Transverse colon (tissue), 4 donors: ENCODE results near the gene SIMC1. TPM values are rescaled to one million over a fixed set of nuclear protein-coding genes. Genes with fewer than 3 reads are reported as not detected.

Experiments
- DNase-seq: peaks from one replicate; pipeline ENCODE4 v3.0.0-alpha.2; 2019
- H3K27ac ChIP-seq, 4 donors: fragments of 200-600 bp; sonication (generic); 2 replicates each; pipeline ENCODE4 v1.5.1; 2016 to 2018; ENCODE audit warnings: inconsistent platforms in 4 of 4
- H3K27me3 ChIP-seq: fragments of 200-600 bp; sonication (generic); 2 replicates; pipeline ENCODE4 v1.5.1; 2017; ENCODE audit warnings: inconsistent platforms
- H3K36me3 ChIP-seq, 4 donors: fragments of 200-600 bp; sonication (generic); 2 replicates each; pipeline ENCODE4 v1.5.1; 2017 to 2019; ENCODE audit warnings: inconsistent platforms in 4 of 4
- H3K4me1 ChIP-seq, 4 donors: fragments of 200-600 bp; sonication (generic); 2 replicates each; pipeline ENCODE4 v1.5.1; 2017 to 2020; ENCODE audit warnings: inconsistent platforms in 4 of 4
- H3K4me3 ChIP-seq, 4 donors: fragments of 200-600 bp; sonication (generic); 1 replicate in 1 of 4; 2 replicates in 3 of 4; pipeline versions ENCODE4 v1.5.1 to v1.6.1; 2017 to 2019; ENCODE audit warnings: inconsistent platforms in 4 of 4
- H3K9me3 ChIP-seq, 2 donors: fragments of 200-600 bp; sonication (generic); 2 replicates each; pipeline ENCODE4 v1.5.1; 2017 to 2019; ENCODE audit warnings: inconsistent platforms in 2 of 2
- CTCF ChIP-seq, 5 experiments: fragments of 200-600 bp in 3 of 5; fragments of 450-650 bp in 2 of 5; sonication (generic) in 3 of 5; IDR thresholded peaks; 1 replicate in 2 of 5; 2 replicates in 3 of 5; pipeline ENCODE4 v1.5.1; 2016 to 2017; ENCODE audit warnings: antibody characterized with exemption in 5 of 5, inconsistent platforms in 3 of 5, mild to moderate bottlenecking in 2 of 5, moderate library complexity in 1 of 5
- EP300 ChIP-seq: sonication (generic); formaldehyde crosslinking; IDR thresholded peaks from one replicate; pipeline ENCODE4 v1.6.1; 2017; ENCODE audit warnings: antibody characterized with exemption, low read depth
- POLR2A ChIP-seq: fragments of 450-650 bp; IDR thresholded peaks from one replicate; pipeline ENCODE4 v1.6.1; 2016; ENCODE audit warnings: antibody characterized with exemption, mild to moderate bottlenecking, moderate library complexity
- POLR2AphosphoS5 ChIP-seq, 3 donors: sonication (generic); formaldehyde crosslinking; IDR thresholded peaks; one replicate each; pipeline ENCODE4 v1.6.1; 2016; ENCODE audit warnings: antibody characterized with exemption in 3 of 3
- WGBS, 2 donors: methylation state at CpG; one replicate each; pipeline ENCODE4 v1.1.5; 2018; ENCODE audit warnings: low coverage in 1 of 2; 5-methylcytosine and 5-hydroxymethylcytosine counted together
- in situ Hi-C, 4 donors: fragments of 200-750 bp; cut with MboI; loops; one replicate each; pipeline versions ENCODE4 v1.15.0 to v1.15.1; 2017; ENCODE audit warnings: low sequenced_read_pairs in 3 of 4, low pct_ligation_motif_present in 1 of 4, low pct_unique_long_range_greater_than_20kb in 1 of 4
- intact Hi-C: fragments of 100-400 bp; cut with DNase I; formaldehyde crosslinking; loops from one replicate; pipeline ENCODE4 v1.15.1; 2023; ENCODE audit warnings: low total_unique reads
- total RNA-seq, 4 donors: library from RNA; depleted of rRNA; stranded (reverse); fragments of >200 nt; gene quantifications; one replicate each; pipeline ENCODE4 v1.1.0, GENCODE V29; 2016

Gene SIMC1
- total RNA-seq, 4 donors from 2014 or later, result 15.0 to 21.2 (median 17.7) TPM

GRCh38 chr5:176369934-176370711 is 131.9 kb downstream of the SIMC1 start:
- DNase-seq, result no peak
- in situ Hi-C loops, result no loop called here
- WGBS, 2 donors, result 76 to 93% methylated on average over 3 to 8 of the region's 8 CpGs
- H3K36me3 ChIP-seq, result no peaks in the 10 kb centered on the region
- H3K27ac ChIP-seq, result no peak overlapping the region
- no peak overlapping the region for H3K4me3 ChIP-seq
- H3K9me3 ChIP-seq, result no peaks in the 10 kb centered on the region
- H3K27me3 ChIP-seq, result peaks cover 9% of the 10 kb centered on the region
- intact Hi-C loops, result no loop called here
- no peak for TF ChIP-seq CTCF (IDR thresholded peaks at IDR 0.05)
- TF ChIP-seq EP300, result no peak
- TF ChIP-seq POLR2A, result no peak
- no peak for TF ChIP-seq POLR2AphosphoS5 (IDR thresholded peaks at IDR 0.05)
- peaks cover 0 to 8% (median 6%) of the 10 kb centered on the region in 4 donors for H3K4me1 ChIP-seq

- no peak overlapping the region for H3K4me3 ChIP-seq
- no peaks in the 10 kb centered on the region for H3K27me3 ChIP-seq
- in situ Hi-C loops, result no loop called here
- TF ChIP-seq CTCF (IDR thresholded peaks at IDR 0.05), result no peak
- TF ChIP-seq POLR2A, result no peak
- no peak for TF ChIP-seq EP300
- no peak for TF ChIP-seq POLR2AphosphoS5 (IDR thresholded peaks at IDR 0.05)
- no peak for DNase-seq
- H3K9me3 ChIP-seq, result no peaks in the 10 kb centered on the region
- 95% methylated on average over 12 of the region's 13 CpGs; no CpG with 5 or more reads in 1 of the 2 donors for WGBS, 2 donors
- intact Hi-C loops, result no loop called here
- H3K4me1 ChIP-seq, result peaks cover 0 to 4% (median 0%) of the 10 kb centered on the region in 4 donors
- no peaks in the 10 kb centered on the region for H3K36me3 ChIP-seq
- no peak overlapping the region for H3K27ac ChIP-seq
Observed at GRCh38 chr5:176371621-176372539, 133.7 kb downstream of the SIMC1 start.

GRCh38 chr5:176373100-176373818 is 135.0 kb downstream of the SIMC1 start:
- TF ChIP-seq POLR2AphosphoS5 (IDR thresholded peaks at IDR 0.05), result no peak
- no peak for TF ChIP-seq EP300
- no peak for TF ChIP-seq POLR2A
- TF ChIP-seq CTCF (IDR thresholded peaks at IDR 0.05), result no peak
- no peak overlapping the region for H3K27ac ChIP-seq
- no peaks in the 10 kb centered on the region for H3K9me3 ChIP-seq
- no peaks in the 10 kb centered on the region for H3K36me3 ChIP-seq
- intact Hi-C loops (no loop called here), in situ Hi-C loops (no loop called here)
- 70 to 80% methylated on average over 5 to 7 of the region's 7 CpGs for WGBS, 2 donors
- DNase-seq, result no peak
- no peak overlapping the region for H3K4me3 ChIP-seq
- peaks cover 0 to 4% (median 0%) of the 10 kb centered on the region in 4 donors for H3K4me1 ChIP-seq
- no peaks in the 10 kb centered on the region for H3K27me3 ChIP-seq
